IPS-18a (cell line): ENCODE measurements around the gene ZNF581.

ENCODE experiments used
- H3K27ac ChIP-seq: one replicate; pipeline ENCODE4 v1.5.1; 2013; ENCODE audit warnings: low read length
- H3K27me3 ChIP-seq: one replicate; pipeline ENCODE4 v1.6.1; 2013; ENCODE audit warnings: mild to moderate bottlenecking, low read length; ENCODE audit not compliant: control insufficient read depth, insufficient read depth
- H3K36me3 ChIP-seq: one replicate; pipeline ENCODE4 v1.6.1; 2013; ENCODE audit warnings: low read depth, low read length; ENCODE audit not compliant: control insufficient read depth
- H3K4me1 ChIP-seq: one replicate; pipeline ENCODE4 v1.6.1; 2013; ENCODE audit warnings: low read depth, low read length; ENCODE audit not compliant: control insufficient read depth
- H3K4me3 ChIP-seq: one replicate; pipeline ENCODE4 v1.5.1; 2013; ENCODE audit warnings: low read length
- H3K9ac ChIP-seq: one replicate; pipeline ENCODE4 v1.6.1; 2013; ENCODE audit warnings: mild to moderate bottlenecking, low read length, moderate library complexity
- H3K9me3 ChIP-seq: one replicate; pipeline ENCODE4 v1.6.1; 2013; ENCODE audit warnings: low read depth, low read length; ENCODE audit not compliant: control insufficient read depth

The ZNF581 gene

GRCh38 chr19:55645512-55645881 lies 2.0 kb downstream of the ZNF581 start:
- H3K9me3 ChIP-seq = no peaks in the 10 kb centered on the region
- peaks cover 13% of the 10 kb centered on the region for H3K4me1 ChIP-seq
- no peak overlapping the region for H3K27ac ChIP-seq
- H3K9ac ChIP-seq = no peak overlapping the region
- no peak overlapping the region for H3K4me3 ChIP-seq
- peaks cover 14% of the 10 kb centered on the region for H3K36me3 ChIP-seq
- no peaks in the 10 kb centered on the region for H3K27me3 ChIP-seq

DNA sequence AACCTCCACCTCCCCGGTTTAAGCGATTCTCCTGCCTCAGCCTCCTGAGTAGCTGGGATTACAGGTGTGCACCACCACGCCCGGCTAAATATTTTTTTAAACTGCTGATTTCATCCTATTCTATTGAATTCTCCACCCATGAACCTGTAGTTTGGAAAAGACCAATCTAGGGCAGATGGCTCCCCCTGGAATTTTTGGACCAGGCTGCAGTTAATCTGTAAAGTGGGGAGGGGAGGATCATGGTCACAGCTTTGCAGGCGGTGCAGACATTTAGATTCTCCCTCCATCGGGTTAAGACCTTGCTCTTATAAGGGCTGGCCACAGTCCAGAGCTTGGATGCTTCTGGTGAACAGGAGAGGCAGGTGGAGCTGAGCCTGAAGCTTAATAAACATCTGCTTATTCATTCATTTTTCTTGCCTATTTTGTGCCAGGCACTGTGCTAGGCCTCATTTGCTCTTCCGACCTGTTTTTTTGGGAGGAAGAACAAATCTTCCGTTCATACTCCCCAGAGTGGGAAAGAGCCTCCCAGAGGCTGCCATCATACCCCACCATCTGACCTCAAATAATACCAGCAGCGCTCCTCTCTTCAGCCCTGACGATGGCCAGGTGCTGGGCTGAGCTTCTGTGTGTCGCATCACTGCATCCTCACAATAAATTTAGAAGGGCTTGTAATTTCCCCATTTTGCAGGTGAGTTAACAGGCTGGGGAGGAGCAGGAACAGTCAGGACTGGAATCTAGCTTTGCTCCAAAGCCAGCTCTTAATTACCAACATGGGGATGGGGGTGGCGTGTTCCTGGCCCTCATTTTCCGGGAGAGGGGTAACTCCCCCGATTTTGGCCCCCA lies 3.7 kb downstream of the ZNF581 start:
- Histone ChIP-seq H3K27me3 (no peaks in the 10 kb centered on the region), H3K4me1 (peaks cover 13% of the 10 kb centered on the region), H3K9ac (peak overlapping the region; percentile 55), H3K9me3 (no peaks in the 10 kb centered on the region), H3K36me3 (peaks cover 14% of the 10 kb centered on the region), H3K4me3 (peak overlapping the region; percentile 66), H3K27ac (no peak overlapping the region)

GRCh38 chr19:55647732-55648584 lies 4.5 kb downstream of the ZNF581 start, which contains the start of gene CCDC106:
CCDC106 (plus strand) TSS chr19:55648212; CDS start chr19:55649047, 835 bp downstream.
- H3K4me3 ChIP-seq = peak within 1 kb of the TSS; percentile 66
- no peaks in the 10 kb centered on the region for H3K27me3 ChIP-seq
- peak within 1 kb of the TSS; percentile 55 for H3K9ac ChIP-seq
- H3K4me1 ChIP-seq = peaks cover 10% of the 10 kb centered on the region
- no peak within 1 kb of the TSS for H3K27ac ChIP-seq
- no peaks in the 10 kb centered on the region for H3K9me3 ChIP-seq
- H3K36me3 ChIP-seq = peaks cover 14% of the 10 kb centered on the region

- peaks cover 6% of the 10 kb centered on the region for H3K4me1 ChIP-seq
- H3K27ac ChIP-seq = no peak overlapping the region
- no peaks in the 10 kb centered on the region for H3K27me3 ChIP-seq
- H3K9ac ChIP-seq = peak overlapping the region; percentile 55
- H3K9me3 ChIP-seq = no peaks in the 10 kb centered on the region
- peak overlapping the region; percentile 66 for H3K4me3 ChIP-seq
- peaks cover 14% of the 10 kb centered on the region for H3K36me3 ChIP-seq
Measured at GRCh38 chr19:55648585-55649267, 5.3 kb downstream of the ZNF581 start.

DNA sequence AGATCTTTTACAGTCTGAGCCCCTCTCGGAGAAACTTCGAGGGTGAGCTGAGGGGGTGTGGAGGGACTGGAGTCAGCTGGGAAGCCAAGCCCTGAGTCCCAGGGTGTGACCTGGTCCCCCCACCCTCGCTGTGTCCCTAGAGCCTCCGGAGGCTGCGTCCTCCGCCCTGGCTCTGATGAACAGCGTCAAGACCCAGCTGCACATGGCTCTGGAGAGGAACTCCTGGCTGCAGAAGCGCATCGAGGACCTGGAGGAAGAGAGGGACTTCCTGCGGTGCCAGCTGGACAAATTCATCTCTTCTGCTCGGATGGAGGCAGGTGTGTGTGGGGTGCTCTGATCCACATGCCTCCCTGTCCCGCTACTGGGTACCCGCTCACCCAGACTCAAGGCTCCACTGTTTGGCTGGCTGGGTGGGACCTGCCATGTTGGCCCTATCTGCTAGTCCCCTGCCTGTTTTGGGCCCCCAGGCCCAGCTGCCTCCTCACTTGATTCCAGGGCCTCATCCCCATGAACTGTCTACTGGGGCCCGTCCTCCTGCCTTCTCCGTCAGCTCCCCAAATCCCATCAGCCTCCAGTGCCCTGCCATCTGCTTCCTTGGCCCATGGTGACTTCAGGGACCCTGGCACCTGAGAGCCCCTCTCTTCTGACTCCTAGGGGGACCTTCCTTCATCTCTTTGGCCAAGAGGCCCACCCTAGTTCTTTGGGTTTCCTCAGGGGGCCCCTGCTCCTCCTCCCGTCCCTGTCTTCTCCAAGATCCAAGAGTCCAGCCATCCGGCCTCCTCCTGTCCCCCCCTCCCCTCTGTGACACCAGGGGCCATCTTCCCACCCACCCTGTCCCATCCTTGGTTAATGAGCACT lies 6.0 kb downstream of the ZNF581 start:
- Histone ChIP-seq H3K36me3 (peaks cover 14% of the 10 kb centered on the region), H3K27ac (no peak overlapping the region), H3K9me3 (no peaks in the 10 kb centered on the region), H3K4me1 (peaks cover 6% of the 10 kb centered on the region), H3K4me3 (no peak overlapping the region), H3K27me3 (no peaks in the 10 kb centered on the region), H3K9ac (no peak overlapping the region)

GRCh38 chr19:55650126-55650557 lies 6.7 kb downstream of the ZNF581 start:
- Histone ChIP-seq H3K27ac (no peak overlapping the region), H3K27me3 (no peaks in the 10 kb centered on the region), H3K9ac (no peak overlapping the region), H3K36me3 (peaks cover 7% of the 10 kb centered on the region), H3K9me3 (no peaks in the 10 kb centered on the region), H3K4me3 (no peak overlapping the region), H3K4me1 (peaks cover 6% of the 10 kb centered on the region)

DNA sequence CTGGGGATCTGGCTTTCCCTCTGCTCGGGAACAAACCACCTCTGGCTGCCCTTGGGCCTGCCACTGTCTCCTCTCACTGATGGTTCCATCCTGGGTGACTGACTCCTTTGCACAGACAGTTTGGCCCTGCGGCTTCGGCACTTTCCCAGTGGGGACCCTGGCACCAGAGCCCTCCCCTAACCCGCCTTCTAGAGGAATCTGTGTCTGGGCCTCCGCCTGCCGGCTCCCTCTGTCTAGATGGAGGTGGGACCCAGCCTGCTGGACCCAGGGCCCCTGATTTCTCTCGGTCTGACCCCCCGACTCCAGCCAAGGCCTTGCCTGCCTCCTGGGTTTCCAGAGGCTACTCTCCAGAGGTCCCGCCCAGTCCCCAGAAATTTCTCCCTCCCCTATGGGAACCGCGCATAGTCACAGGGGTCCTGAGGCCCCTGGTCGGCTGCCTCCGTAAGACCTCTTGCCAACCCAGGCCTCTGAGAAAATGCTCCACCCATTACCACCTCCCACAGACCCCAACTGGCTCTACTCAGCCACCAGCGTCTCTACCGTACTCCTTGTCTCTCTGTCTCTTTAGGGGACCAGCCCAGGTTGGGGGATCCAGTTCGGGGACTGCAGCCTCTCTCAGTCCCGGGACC lies 7.3 kb downstream of the ZNF581 start:
- Histone ChIP-seq H3K36me3 (peaks cover 2% of the 10 kb centered on the region), H3K27me3 (no peaks in the 10 kb centered on the region), H3K4me3 (no peak overlapping the region), H3K4me1 (peaks cover 6% of the 10 kb centered on the region), H3K9me3 (no peaks in the 10 kb centered on the region), H3K27ac (no peak overlapping the region), H3K9ac (no peak overlapping the region)

DNA sequence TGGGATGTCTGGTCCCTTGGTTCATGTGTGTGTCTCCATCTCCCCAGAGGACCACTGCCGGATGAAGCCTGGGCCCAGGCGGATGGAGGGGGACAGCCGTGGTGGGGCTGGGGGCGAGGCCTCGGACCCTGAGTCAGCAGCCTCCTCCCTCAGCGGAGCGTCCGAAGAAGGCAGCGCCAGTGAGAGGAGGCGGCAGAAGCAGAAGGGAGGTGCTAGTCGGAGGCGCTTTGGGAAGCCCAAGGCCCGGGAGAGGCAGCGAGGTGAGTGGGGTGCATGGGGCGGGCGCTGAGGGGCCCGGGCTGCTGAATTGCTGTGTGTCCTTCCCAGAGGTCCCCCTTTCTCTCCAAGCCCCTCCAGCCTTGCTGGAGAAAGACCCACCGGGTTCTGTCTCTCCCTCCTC lies 7.8 kb downstream of the ZNF581 start:
- no peaks in the 10 kb centered on the region for H3K9me3 ChIP-seq
- H3K4me1 ChIP-seq = peaks cover 6% of the 10 kb centered on the region
- H3K4me3 ChIP-seq = no peak overlapping the region
- no peaks in the 10 kb centered on the region for H3K27me3 ChIP-seq
- no peaks in the 10 kb centered on the region for H3K36me3 ChIP-seq
- H3K9ac ChIP-seq = no peak overlapping the region
- no peak overlapping the region for H3K27ac ChIP-seq

DNA sequence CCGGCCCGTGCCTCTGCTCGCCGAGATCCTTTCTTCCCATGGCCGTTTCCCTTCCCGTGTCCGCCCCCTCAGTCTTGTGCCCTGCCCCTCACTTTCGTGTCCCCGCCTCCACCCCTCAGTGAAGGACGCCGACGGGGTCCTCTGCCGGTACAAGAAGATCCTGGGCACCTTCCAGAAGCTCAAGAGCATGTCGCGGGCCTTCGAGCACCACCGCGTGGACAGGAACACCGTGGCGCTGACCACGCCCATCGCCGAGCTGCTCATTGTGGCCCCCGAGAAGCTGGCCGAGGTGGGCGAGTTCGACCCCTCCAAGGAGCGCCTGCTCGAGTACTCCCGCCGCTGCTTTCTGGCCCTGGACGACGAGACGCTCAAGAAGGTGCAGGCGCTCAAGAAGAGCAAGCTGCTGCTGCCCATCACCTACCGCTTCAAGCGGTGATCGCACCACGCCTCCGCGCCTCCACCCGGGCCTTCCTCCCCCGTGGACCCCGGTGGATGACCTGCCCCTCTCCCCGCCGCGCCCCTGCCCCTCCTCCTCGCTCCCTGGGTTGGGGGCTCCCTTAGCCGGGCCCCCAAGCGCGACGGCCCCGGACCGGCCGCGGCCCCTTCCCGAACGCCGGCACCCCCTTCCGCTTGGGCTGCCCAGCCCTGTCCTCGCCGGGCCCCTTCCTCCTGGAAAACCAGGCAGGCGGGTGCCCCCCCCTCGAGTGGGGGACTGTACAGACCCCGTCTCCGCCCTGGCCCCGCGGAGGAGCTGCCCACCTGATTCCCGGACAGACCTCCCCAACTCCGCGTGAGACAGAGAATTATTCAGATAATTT lies 9.1 kb downstream of the ZNF581 start:
- no peak overlapping the region for H3K9ac ChIP-seq
- no peaks in the 10 kb centered on the region for H3K36me3 ChIP-seq
- H3K4me3 ChIP-seq = peak overlapping the region; percentile 95
- no peak overlapping the region for H3K27ac ChIP-seq
- no peaks in the 10 kb centered on the region for H3K27me3 ChIP-seq
- no peaks in the 10 kb centered on the region for H3K9me3 ChIP-seq
- H3K4me1 ChIP-seq = peaks cover 10% of the 10 kb centered on the region
